Gastrocnemius medialis (tissue), 4 donors: ENCODE results near the gene ACACA.

ENCODE experiments used
- POLR2A ChIP-seq, 2 donors: fragments of 450-650 bp; IDR thresholded peaks; one replicate each; pipeline ENCODE4 v1.6.1; 2017; ENCODE audit warnings: antibody characterized with exemption in 2 of 2, mild to moderate bottlenecking in 2 of 2, moderate library complexity in 2 of 2
- TF ChIP-seq, protein P1 (sequence below), 5 experiments: fragments of 450-650 bp in 3 of 5; fragments of 200-600 bp in 2 of 5; sonication (generic) in 2 of 5; IDR thresholded peaks in 4 of 5; conservative IDR thresholded peaks in 1 of 5; 1 replicate in 4 of 5; 2 replicates in 1 of 5; pipeline ENCODE4 v1.5.1; 2016 to 2019; ENCODE audit warnings: antibody characterized with exemption in 5 of 5, mild to moderate bottlenecking in 3 of 5, moderate library complexity in 3 of 5

DNA sequence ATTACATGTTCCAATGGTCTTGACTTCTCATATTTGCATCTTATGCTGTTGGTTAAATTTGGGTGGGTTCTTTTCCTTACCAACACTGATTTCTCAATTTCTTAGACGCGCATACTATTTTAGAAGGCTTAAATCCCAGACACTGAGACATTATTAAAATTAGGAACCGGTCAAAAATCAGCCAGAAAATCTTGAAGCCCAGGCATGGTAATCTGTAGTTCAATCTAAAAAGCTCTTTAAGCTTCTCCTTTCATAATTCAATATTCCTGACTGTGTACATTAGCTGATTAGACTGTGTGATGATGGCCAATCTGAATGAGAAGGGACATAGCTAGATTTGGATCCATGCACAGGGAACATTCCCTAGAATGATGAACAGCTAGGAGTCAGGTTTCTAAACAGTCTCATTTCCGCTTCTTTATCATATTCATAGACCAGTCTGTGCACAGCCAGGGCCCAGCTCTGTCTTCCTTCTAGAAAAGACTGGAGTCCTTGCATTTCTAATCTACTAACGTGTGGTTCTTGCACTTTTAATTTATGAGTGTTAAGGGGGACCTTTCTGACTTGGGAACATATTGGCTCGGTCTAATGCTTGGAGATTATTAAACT lies 268.6 kb downstream of the ACACA start:
- no peak for TF ChIP-seq POLR2A (IDR thresholded peaks at IDR 0.05)
- TF ChIP-seq, protein P1, sequence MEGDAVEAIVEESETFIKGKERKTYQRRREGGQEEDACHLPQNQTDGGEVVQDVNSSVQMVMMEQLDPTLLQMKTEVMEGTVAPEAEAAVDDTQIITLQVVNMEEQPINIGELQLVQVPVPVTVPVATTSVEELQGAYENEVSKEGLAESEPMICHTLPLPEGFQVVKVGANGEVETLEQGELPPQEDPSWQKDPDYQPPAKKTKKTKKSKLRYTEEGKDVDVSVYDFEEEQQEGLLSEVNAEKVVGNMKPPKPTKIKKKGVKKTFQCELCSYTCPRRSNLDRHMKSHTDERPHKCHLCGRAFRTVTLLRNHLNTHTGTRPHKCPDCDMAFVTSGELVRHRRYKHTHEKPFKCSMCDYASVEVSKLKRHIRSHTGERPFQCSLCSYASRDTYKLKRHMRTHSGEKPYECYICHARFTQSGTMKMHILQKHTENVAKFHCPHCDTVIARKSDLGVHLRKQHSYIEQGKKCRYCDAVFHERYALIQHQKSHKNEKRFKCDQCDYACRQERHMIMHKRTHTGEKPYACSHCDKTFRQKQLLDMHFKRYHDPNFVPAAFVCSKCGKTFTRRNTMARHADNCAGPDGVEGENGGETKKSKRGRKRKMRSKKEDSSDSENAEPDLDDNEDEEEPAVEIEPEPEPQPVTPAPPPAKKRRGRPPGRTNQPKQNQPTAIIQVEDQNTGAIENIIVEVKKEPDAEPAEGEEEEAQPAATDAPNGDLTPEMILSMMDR (IDR thresholded peaks at IDR 0.05 in 4 of 5, conservative IDR thresholded peaks at IDR 0.05 in 1 of 5): no peak
